ENCODE data around the gene DAZL.
A peak's percentile ranks its signal among the peaks of the same experiment; 100 is the strongest.

Gene DAZL

DNA sequence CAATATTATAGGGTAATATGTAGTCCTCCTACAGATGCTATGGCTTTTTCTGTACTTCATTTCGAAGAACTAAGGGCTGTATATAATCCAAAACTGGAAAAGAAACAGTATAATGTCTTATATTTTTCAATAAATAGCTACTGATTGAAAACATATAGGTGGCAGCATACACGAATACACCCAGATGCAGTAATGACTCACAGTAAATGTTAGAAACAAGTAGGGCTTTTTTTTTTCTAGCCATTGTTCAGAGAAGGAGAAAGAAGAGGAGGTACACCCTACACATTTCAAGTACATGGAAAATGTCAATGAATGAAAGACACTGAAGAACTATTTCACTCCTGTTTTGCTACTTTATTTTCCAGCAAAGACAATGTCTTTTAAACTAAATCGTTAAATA lies 9.4 kb downstream of the DAZL start:
- CTCF ChIA-PET = no interaction called here
- H3K27ac ChIP-seq (ENCODE audit: insufficient read depth in 1 of 2, low read depth in 1 of 2, low read length in 2 of 2, poor library complexity in 1 of 2, severe bottlenecking in 2 of 2) = no peak overlapping the region
- H3K4me1 ChIP-seq (ENCODE audit: control extremely low read depth in 1 of 4, control insufficient read depth in 4 of 4, insufficient read depth in 4 of 4, low read length in 3 of 4) = no peaks in the 10 kb centered on the region
- POLR2A ChIA-PET = interaction anchor here (0.6 kb wide), 1 partner anchor 680 kb away, joined by 3 read pairs; no protein-coding TSS in a partner anchor
- peak in 1 of 3 donors; percentile 3 for DNase-seq
- no peaks in the 10 kb centered on the region for H3K36me3 ChIP-seq (ENCODE audit: control insufficient read depth in 4 of 4, insufficient read depth in 4 of 4, low read length in 3 of 4)
- no peaks in the 10 kb centered on the region for H3K9me3 ChIP-seq (ENCODE audit: control extremely low read depth in 1 of 5, control insufficient read depth in 4 of 5, insufficient read depth in 2 of 5, low read depth in 1 of 5, low read length in 4 of 5)
- H3K4me3 ChIP-seq (ENCODE audit: control insufficient read depth in 1 of 7, extremely low read depth in 1 of 7, insufficient read depth in 4 of 7, low read depth in 2 of 7, low read length in 6 of 7) = no peak overlapping the region
- no CpG with 5 or more reads among the region's 3 CpGs for WGBS (ENCODE audit: insufficient coverage)
- H3K27me3 ChIP-seq (replicated peaks in 2 of 5; ENCODE audit: control insufficient read depth in 4 of 5, insufficient read depth in 5 of 5, low read length in 4 of 5) = no peaks in the 10 kb centered on the region

- POLR2A ChIA-PET = interaction anchor here (0.6 kb wide), 1 partner anchor 38 kb away, joined by 5 read pairs; no protein-coding TSS in a partner anchor
- DNase-seq = no peak
- CTCF ChIA-PET = no interaction called here
- Histone ChIP-seq H3K9me3 (ENCODE audit: control extremely low read depth in 1 of 5, control insufficient read depth in 4 of 5, insufficient read depth in 2 of 5, low read depth in 1 of 5, low read length in 4 of 5) (no peaks in the 10 kb centered on the region), H3K27me3 (replicated peaks in 2 of 5; ENCODE audit: control insufficient read depth in 4 of 5, insufficient read depth in 5 of 5, low read length in 4 of 5) (no peaks in the 10 kb centered on the region), H3K4me3 (ENCODE audit: control insufficient read depth in 1 of 7, extremely low read depth in 1 of 7, insufficient read depth in 4 of 7, low read depth in 2 of 7, low read length in 6 of 7) (no peak overlapping the region), H3K27ac (ENCODE audit: insufficient read depth in 1 of 2, low read depth in 1 of 2, low read length in 2 of 2, poor library complexity in 1 of 2, severe bottlenecking in 2 of 2) (no peak overlapping the region), H3K4me1 (ENCODE audit: control extremely low read depth in 1 of 4, control insufficient read depth in 4 of 4, insufficient read depth in 4 of 4, low read length in 3 of 4) (no peaks in the 10 kb centered on the region), H3K36me3 (ENCODE audit: control insufficient read depth in 4 of 4, insufficient read depth in 4 of 4, low read length in 3 of 4) (no peaks in the 10 kb centered on the region)
- WGBS (ENCODE audit: insufficient coverage) = 100% methylated on average over 2 of the region's 6 CpGs
Measured at GRCh38 chr3:16589867-16590624, 15.2 kb downstream of the DAZL start.

DNA sequence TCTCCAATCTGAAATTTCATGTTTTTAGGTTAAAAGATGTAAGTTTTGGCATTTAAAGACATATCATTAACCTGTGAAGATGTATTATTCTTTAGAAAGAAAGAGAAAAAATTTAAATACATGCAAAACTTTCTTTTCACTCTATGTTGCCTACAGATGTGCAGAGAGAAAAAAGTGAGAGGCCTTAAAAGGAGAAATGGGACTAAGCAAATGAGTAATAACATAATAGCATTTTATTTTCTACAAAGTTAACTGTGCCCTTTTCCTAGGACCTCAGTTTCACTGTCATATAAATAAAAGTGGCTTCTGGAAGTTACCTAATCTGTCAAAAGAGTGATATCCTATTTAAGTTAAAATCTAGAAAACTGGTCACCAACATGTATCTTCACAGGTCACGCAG lies 16.1 kb downstream of the DAZL start:
- no peaks in the 10 kb centered on the region for H3K36me3 ChIP-seq (ENCODE audit: control insufficient read depth in 4 of 4, insufficient read depth in 4 of 4, low read length in 3 of 4)
- no peak overlapping the region for H3K4me3 ChIP-seq (ENCODE audit: control insufficient read depth in 1 of 7, extremely low read depth in 1 of 7, insufficient read depth in 4 of 7, low read depth in 2 of 7, low read length in 6 of 7)
- no peak for DNase-seq
- CTCF ChIA-PET = no interaction called here
- H3K27ac ChIP-seq (ENCODE audit: insufficient read depth in 1 of 2, low read depth in 1 of 2, low read length in 2 of 2, poor library complexity in 1 of 2, severe bottlenecking in 2 of 2) = no peak overlapping the region
- POLR2A ChIA-PET = no interaction called here
- no peaks in the 10 kb centered on the region for H3K4me1 ChIP-seq (ENCODE audit: control extremely low read depth in 1 of 4, control insufficient read depth in 4 of 4, insufficient read depth in 4 of 4, low read length in 3 of 4)
- H3K27me3 ChIP-seq (replicated peaks in 2 of 5; ENCODE audit: control insufficient read depth in 4 of 5, insufficient read depth in 5 of 5, low read length in 4 of 5) = no peaks in the 10 kb centered on the region
- no peaks in the 10 kb centered on the region for H3K9me3 ChIP-seq (ENCODE audit: control extremely low read depth in 1 of 5, control insufficient read depth in 4 of 5, insufficient read depth in 2 of 5, low read depth in 1 of 5, low read length in 4 of 5)
- no CpG with 5 or more reads among the region's 1 CpG for WGBS (ENCODE audit: insufficient coverage)

DNA sequence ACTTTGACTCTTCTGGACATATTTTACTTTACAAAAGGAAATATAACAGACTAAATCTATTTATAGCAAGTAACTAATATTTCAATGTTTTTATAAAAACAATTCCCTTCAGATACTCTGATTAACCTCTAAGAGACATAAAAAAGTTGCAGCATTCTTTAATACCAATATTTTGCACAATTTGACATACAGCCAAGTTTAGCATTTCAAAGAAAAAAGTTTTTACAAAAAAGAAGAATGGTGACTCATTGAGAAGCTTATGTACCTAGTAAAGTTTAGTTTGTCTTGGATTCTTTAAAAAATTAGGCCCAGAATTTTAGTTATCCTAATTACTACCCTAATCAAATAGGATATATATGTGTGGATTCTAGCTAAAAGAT lies 17.6 kb downstream of the DAZL start:
- no peaks in the 10 kb centered on the region for H3K36me3 ChIP-seq (ENCODE audit: control insufficient read depth in 4 of 4, insufficient read depth in 4 of 4, low read length in 3 of 4)
- peak in 1 of 3 donors; percentile 4 for DNase-seq
- CTCF ChIA-PET = interaction anchor here (0.7 to 1.0 kb wide), 2 partner anchors 9 to 652 kb away, joined by 3 read pairs; no protein-coding TSS in a partner anchor

GRCh38 chr3:16587047-16587680 lies 18.1 kb downstream of the DAZL start:
- POLR2A ChIA-PET = no interaction called here
- CTCF ChIA-PET = interaction anchor here (0.7 to 1.0 kb wide), 2 partner anchors 10 to 652 kb away, joined by 3 read pairs; no protein-coding TSS in a partner anchor

More for the DNA sequence above, 17.6 kb downstream of the DAZL start:
- POLR2A ChIA-PET = no interaction called here
- no peak overlapping the region for H3K4me3 ChIP-seq (ENCODE audit: control insufficient read depth in 1 of 7, extremely low read depth in 1 of 7, insufficient read depth in 4 of 7, low read depth in 2 of 7, low read length in 6 of 7)
- H3K4me1 ChIP-seq (ENCODE audit: control extremely low read depth in 1 of 4, control insufficient read depth in 4 of 4, insufficient read depth in 4 of 4, low read length in 3 of 4) = no peaks in the 10 kb centered on the region
- H3K9me3 ChIP-seq (ENCODE audit: control extremely low read depth in 1 of 5, control insufficient read depth in 4 of 5, insufficient read depth in 2 of 5, low read depth in 1 of 5, low read length in 4 of 5) = no peaks in the 10 kb centered on the region
- H3K27me3 ChIP-seq (replicated peaks in 2 of 5; ENCODE audit: control insufficient read depth in 4 of 5, insufficient read depth in 5 of 5, low read length in 4 of 5) = no peaks in the 10 kb centered on the region
- no peak overlapping the region for H3K27ac ChIP-seq (ENCODE audit: insufficient read depth in 1 of 2, low read depth in 1 of 2, low read length in 2 of 2, poor library complexity in 1 of 2, severe bottlenecking in 2 of 2)

DNA sequence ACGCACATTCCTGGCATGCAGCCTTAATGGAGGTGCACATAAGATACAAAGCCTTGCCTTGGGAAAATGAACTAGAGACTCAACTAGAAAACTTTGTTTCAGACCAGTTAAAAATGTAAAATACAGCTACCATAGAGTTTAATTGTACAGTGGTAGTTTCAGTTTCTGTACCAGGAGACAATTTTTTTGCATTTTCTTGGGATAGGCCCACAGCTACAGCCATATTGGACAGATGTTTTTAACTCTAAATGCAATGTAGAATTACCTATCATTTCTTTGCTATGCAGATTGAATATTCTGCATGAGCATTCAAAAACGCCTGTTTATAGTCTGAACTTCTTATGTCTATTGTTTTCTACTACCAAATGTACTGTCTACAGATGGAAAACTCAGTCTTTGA lies 20.3 kb downstream of the DAZL start:
- WGBS (ENCODE audit: insufficient coverage) = 100% methylated on average over 1 of the region's 2 CpGs
- POLR2A ChIA-PET = no interaction called here

More at GRCh38 chr3:16587047-16587680, 18.1 kb downstream of the DAZL start:
- WGBS (ENCODE audit: insufficient coverage) = 90% methylated on average over 2 of the region's 3 CpGs
- H3K9me3 ChIP-seq (ENCODE audit: control extremely low read depth in 1 of 5, control insufficient read depth in 4 of 5, insufficient read depth in 2 of 5, low read depth in 1 of 5, low read length in 4 of 5) = no peaks in the 10 kb centered on the region
- no peaks in the 10 kb centered on the region for H3K4me1 ChIP-seq (ENCODE audit: control extremely low read depth in 1 of 4, control insufficient read depth in 4 of 4, insufficient read depth in 4 of 4, low read length in 3 of 4)
- no peak overlapping the region for H3K4me3 ChIP-seq (ENCODE audit: control insufficient read depth in 1 of 7, extremely low read depth in 1 of 7, insufficient read depth in 4 of 7, low read depth in 2 of 7, low read length in 6 of 7)
- H3K27ac ChIP-seq (ENCODE audit: insufficient read depth in 1 of 2, low read depth in 1 of 2, low read length in 2 of 2, poor library complexity in 1 of 2, severe bottlenecking in 2 of 2) = no peak overlapping the region
- no peaks in the 10 kb centered on the region for H3K27me3 ChIP-seq (replicated peaks in 2 of 5; ENCODE audit: control insufficient read depth in 4 of 5, insufficient read depth in 5 of 5, low read length in 4 of 5)
- no peak for DNase-seq
- H3K36me3 ChIP-seq (ENCODE audit: control insufficient read depth in 4 of 4, insufficient read depth in 4 of 4, low read length in 3 of 4) = no peaks in the 10 kb centered on the region

GRCh38 chr3:16583551-16583950 lies 21.7 kb downstream of the DAZL start:
- no peak for DNase-seq
- Histone ChIP-seq H3K4me3 (ENCODE audit: control insufficient read depth in 1 of 7, extremely low read depth in 1 of 7, insufficient read depth in 4 of 7, low read depth in 2 of 7, low read length in 6 of 7) (no peak overlapping the region), H3K4me1 (ENCODE audit: control extremely low read depth in 1 of 4, control insufficient read depth in 4 of 4, insufficient read depth in 4 of 4, low read length in 3 of 4) (no peaks in the 10 kb centered on the region), H3K27ac (ENCODE audit: insufficient read depth in 1 of 2, low read depth in 1 of 2, low read length in 2 of 2, poor library complexity in 1 of 2, severe bottlenecking in 2 of 2) (no peak overlapping the region), H3K27me3 (replicated peaks in 2 of 5; ENCODE audit: control insufficient read depth in 4 of 5, insufficient read depth in 5 of 5, low read length in 4 of 5) (no peaks in the 10 kb centered on the region), H3K9me3 (ENCODE audit: control extremely low read depth in 1 of 5, control insufficient read depth in 4 of 5, insufficient read depth in 2 of 5, low read depth in 1 of 5, low read length in 4 of 5) (peaks cover 0 to 2% (median 0%) of the 10 kb centered on the region in 5 experiments), H3K36me3 (ENCODE audit: control insufficient read depth in 4 of 4, insufficient read depth in 4 of 4, low read length in 3 of 4) (no peaks in the 10 kb centered on the region)
- ChIA-PET CTCF (no interaction called here), POLR2A (no interaction called here)
- WGBS (ENCODE audit: insufficient coverage) = 92% methylated on average over 5 of the region's 5 CpGs

More for the DNA sequence above, 20.3 kb downstream of the DAZL start:
- H3K27me3 ChIP-seq (replicated peaks in 2 of 5; ENCODE audit: control insufficient read depth in 4 of 5, insufficient read depth in 5 of 5, low read length in 4 of 5) = no peaks in the 10 kb centered on the region
- CTCF ChIA-PET = no interaction called here
- DNase-seq = no peak
- no peak overlapping the region for H3K4me3 ChIP-seq (ENCODE audit: control insufficient read depth in 1 of 7, extremely low read depth in 1 of 7, insufficient read depth in 4 of 7, low read depth in 2 of 7, low read length in 6 of 7)
- H3K27ac ChIP-seq (ENCODE audit: insufficient read depth in 1 of 2, low read depth in 1 of 2, low read length in 2 of 2, poor library complexity in 1 of 2, severe bottlenecking in 2 of 2) = no peak overlapping the region
- no peaks in the 10 kb centered on the region for H3K36me3 ChIP-seq (ENCODE audit: control insufficient read depth in 4 of 4, insufficient read depth in 4 of 4, low read length in 3 of 4)
- H3K9me3 ChIP-seq (ENCODE audit: control extremely low read depth in 1 of 5, control insufficient read depth in 4 of 5, insufficient read depth in 2 of 5, low read depth in 1 of 5, low read length in 4 of 5) = peaks cover 0 to 2% (median 0%) of the 10 kb centered on the region in 5 experiments
- H3K4me1 ChIP-seq (ENCODE audit: control extremely low read depth in 1 of 4, control insufficient read depth in 4 of 4, insufficient read depth in 4 of 4, low read length in 3 of 4) = no peaks in the 10 kb centered on the region

Measured in common myeloid progenitor, CD34-positive (primary cell).